Measurements from ENCODE around the gene PRKCQ. TPM values are rescaled to one million over a fixed set of nuclear protein-coding genes. Genes with fewer than 3 reads are reported as not detected.

PRKCQ gene
- 0.16 TPM for total RNA-seq
- long read RNA-seq: 0 reads

GRCh38 chr10:6579904-6580278, at the start of gene PRKCQ:
Gene PRKCQ, minus strand, starts transcription at chr10:6580276. Its CDS starts 65,141 bp downstream, at chr10:6515135.
- DNase-seq (ENCODE audit: missing footprints) (no peak), ATAC-seq (no peak)
- intact Hi-C loops (cut with DNase I): loop anchor here (10.0 kb wide), 1 partner anchor 95 kb away; no protein-coding TSS in a partner anchor

- intact Hi-C loops (cut with DNase I): no loop called here
- peak; percentile 58 for DNase-seq (ENCODE audit: missing footprints)
- no peak for ATAC-seq
Observed at GRCh38 chr10:6625428-6625827, 45.4 kb upstream of the PRKCQ start.

- ATAC-seq (no peak), DNase-seq (ENCODE audit: missing footprints) (no peak)
- intact Hi-C loops (cut with DNase I): no loop called here
Observed at GRCh38 chr10:6624392-6624791, 44.3 kb upstream of the PRKCQ start.

- no peak for DNase-seq (ENCODE audit: missing footprints)
- intact Hi-C loops (cut with DNase I): no loop called here
- ATAC-seq: no peak
Observed at GRCh38 chr10:6622921-6623320, 42.8 kb upstream of the PRKCQ start.

GRCh38 chr10:6621536-6621935, 41.5 kb upstream of the PRKCQ start:
- DNase-seq (ENCODE audit: missing footprints) (no peak), ATAC-seq (no peak)
- intact Hi-C loops (cut with DNase I): no loop called here

GRCh38 chr10:6619660-6620059, 39.6 kb upstream of the PRKCQ start:
- intact Hi-C loops (cut with DNase I): no loop called here
- no peak for ATAC-seq

GRCh38 chr10:6618340-6618739, 38.3 kb upstream of the PRKCQ start:
- intact Hi-C loops (cut with DNase I): no loop called here
- DNase-seq (ENCODE audit: missing footprints) (no peak), ATAC-seq (no peak)

More at GRCh38 chr10:6619660-6620059, 39.6 kb upstream of the PRKCQ start:
- no peak for DNase-seq (ENCODE audit: missing footprints)

GRCh38 chr10:6617309-6618076, 37.4 kb upstream of the PRKCQ start:
- no peak for ATAC-seq
- no peak for DNase-seq (ENCODE audit: missing footprints)
- intact Hi-C loops (cut with DNase I): no loop called here

- ATAC-seq (no peak), DNase-seq (ENCODE audit: missing footprints) (no peak)
- intact Hi-C loops (cut with DNase I): no loop called here
Observed at GRCh38 chr10:6615971-6616370, 35.9 kb upstream of the PRKCQ start.

GRCh38 chr10:6612371-6612770, 32.3 kb upstream of the PRKCQ start:
- DNase-seq (ENCODE audit: missing footprints): no peak
- intact Hi-C loops (cut with DNase I): no loop called here
- ATAC-seq: no peak

- no peak for ATAC-seq
- intact Hi-C loops (cut with DNase I): no loop called here
- DNase-seq (ENCODE audit: missing footprints): no peak
Observed at GRCh38 chr10:6610647-6611046, 30.6 kb upstream of the PRKCQ start.

- no peak for DNase-seq (ENCODE audit: missing footprints)
- no peak for ATAC-seq
- intact Hi-C loops (cut with DNase I): no loop called here
Observed at GRCh38 chr10:6609625-6610024, 29.5 kb upstream of the PRKCQ start.

- ATAC-seq (peak; percentile 28), DNase-seq (ENCODE audit: missing footprints) (no peak)
Observed at GRCh38 chr10:6607778-6608177, 27.7 kb upstream of the PRKCQ start.

GRCh38 chr10:6607182-6607581, 27.1 kb upstream of the PRKCQ start:
- DNase-seq (ENCODE audit: missing footprints) (no peak), ATAC-seq (no peak)
- intact Hi-C loops (cut with DNase I): no loop called here

More at GRCh38 chr10:6607778-6608177, 27.7 kb upstream of the PRKCQ start:
- intact Hi-C loops (cut with DNase I): no loop called here

- DNase-seq (ENCODE audit: missing footprints) (no peak), ATAC-seq (no peak)
- intact Hi-C loops (cut with DNase I): no loop called here
Observed at GRCh38 chr10:6603142-6604125, 23.4 kb upstream of the PRKCQ start.

- no peak for DNase-seq (ENCODE audit: missing footprints)
- ATAC-seq: no peak
- intact Hi-C loops (cut with DNase I): no loop called here
Observed at GRCh38 chr10:6602700-6603084, 22.6 kb upstream of the PRKCQ start.

GRCh38 chr10:6602026-6602699, 22.1 kb upstream of the PRKCQ start:
- intact Hi-C loops (cut with DNase I): no loop called here
- no peak for DNase-seq (ENCODE audit: missing footprints)
- ATAC-seq: no peak

- DNase-seq (ENCODE audit: missing footprints) (no peak), ATAC-seq (no peak)
- intact Hi-C loops (cut with DNase I): no loop called here
Observed at GRCh38 chr10:6601246-6601805, 21.2 kb upstream of the PRKCQ start.
